Ishikawa (cell line): ENCODE measurements around the gene SORBS2.

Source experiments
- EP300 ChIP-seq: IDR thresholded peaks from 2 replicates; pipeline ENCODE4 v1.6.1; 2012; ENCODE audit warnings: borderline replicate concordance
- RAD21 ChIP-seq: IDR thresholded peaks from 2 replicates; pipeline ENCODE4 v1.6.1; 2012; ENCODE audit warnings: low read depth
- REST ChIP-seq: IDR thresholded peaks from 2 replicates; pipeline ENCODE4 v1.6.1; 2012; ENCODE audit warnings: low read depth, mild to moderate bottlenecking
- TCF12 ChIP-seq: IDR thresholded peaks from 2 replicates; pipeline ENCODE4 v1.6.1; 2012; ENCODE audit warnings: low read depth
- YY1 ChIP-seq: IDR thresholded peaks from 2 replicates; pipeline ENCODE4 v1.6.1; 2012; ENCODE audit warnings: low read depth

GRCh38 chr4:185597532-185598188 is 214.3 kb downstream of the SORBS2 start:
- no peak for TF ChIP-seq TCF12
- TF ChIP-seq EP300 = no peak
- TF ChIP-seq RAD21 = peak; percentile 97
- no peak for TF ChIP-seq REST
- no peak for TF ChIP-seq YY1
